OCI-LY1 (cell line): ENCODE data around the gene FBXL3.
A peak's percentile ranks its signal among the peaks of the same experiment; 100 is the strongest.

Source experiments
- H2AFZ ChIP-seq: fragments of 200-600 bp; sonication (generic), shearing (Covaris generic); 2 replicates; pipeline ENCODE4 v1.6.0; 2014; ENCODE audit warnings: antibody characterized with exemption, mild to moderate bottlenecking, low read length
- H3F3A ChIP-seq: fragments of 200-600 bp; sonication (generic), shearing (Covaris generic); 2 replicates; pipeline ENCODE4 v1.6.0; 2014; ENCODE audit warnings: mild to moderate bottlenecking, antibody characterized with exemption, low read length, moderate library complexity; ENCODE audit not compliant: insufficient read depth
- H3K27ac ChIP-seq: fragments of 200-600 bp; sonication (generic); 2 replicates; pipeline ENCODE4 v1.5.1; 2014; ENCODE audit warnings: low read length, mixed run types, mild to moderate bottlenecking, low read depth; ENCODE audit not compliant: poor library complexity, severe bottlenecking
- H3K27me3 ChIP-seq: fragments of 200-600 bp; sonication (generic); 2 replicates; pipeline ENCODE4 v1.6.0; 2014; ENCODE audit warnings: antibody characterized with exemption, mild to moderate bottlenecking, low read length, moderate library complexity; ENCODE audit not compliant: insufficient read depth
- H3K36me3 ChIP-seq: fragments of 200-600 bp; sonication (generic); 2 replicates; pipeline ENCODE4 v1.6.1; 2014; ENCODE audit warnings: mild to moderate bottlenecking, antibody characterized with exemption, low read length, moderate library complexity, mixed read lengths; ENCODE audit not compliant: insufficient read depth
- H3K4me1 ChIP-seq: fragments of 200-600 bp; sonication (generic); 2 replicates; pipeline ENCODE4 v1.5.1; 2014; ENCODE audit warnings: mild to moderate bottlenecking, low read length, moderate library complexity; ENCODE audit not compliant: insufficient read depth, severe bottlenecking
- H3K4me2 ChIP-seq: fragments of 200-600 bp; sonication (generic), shearing (Covaris generic); 2 replicates; pipeline ENCODE4 v1.6.1; 2014; ENCODE audit warnings: low read length
- H3K4me3 ChIP-seq: fragments of 200-600 bp; sonication (generic); 2 replicates; pipeline ENCODE4 v1.5.1; 2014; ENCODE audit warnings: low read length, low read depth, mild to moderate bottlenecking, mixed read lengths; ENCODE audit not compliant: poor library complexity, severe bottlenecking
- H3K79me2 ChIP-seq: fragments of 200-600 bp; shearing (Covaris generic); 2 replicates; pipeline ENCODE4 v1.6.1; 2016; ENCODE audit warnings: mixed run types, low read length, mixed read lengths; ENCODE audit not compliant: insufficient read depth
- H3K9ac ChIP-seq: fragments of 200-600 bp; sonication (generic), shearing (Covaris generic); 2 replicates; pipeline ENCODE4 v1.6.1; 2014; ENCODE audit warnings: mild to moderate bottlenecking, low read length, mixed read lengths
- H3K9me2 ChIP-seq: fragments of 200-600 bp; sonication (generic), shearing (Covaris generic); 2 replicates; pipeline ENCODE4 v1.6.1; 2014; ENCODE audit warnings: low read depth, mild to moderate bottlenecking, low read length, mixed read lengths
- H3K9me3 ChIP-seq: fragments of 200-600 bp; shearing (Covaris generic); 2 replicates; pipeline ENCODE4 v1.6.1; 2014; ENCODE audit warnings: low read length, mixed read lengths
- H4K20me1 ChIP-seq: fragments of 200-600 bp; sonication (generic), shearing (Covaris generic); 2 replicates; pipeline ENCODE4 v1.6.0; 2016; ENCODE audit warnings: mild to moderate bottlenecking, low read length; ENCODE audit not compliant: insufficient read depth
- EZH2 ChIP-seq: fragments of 200-600 bp; sonication (generic), shearing (Covaris generic); IDR thresholded peaks from 2 replicates; pipeline ENCODE4 v1.8.0; 2017; ENCODE audit warnings: borderline replicate concordance, mixed run types, mild to moderate bottlenecking, antibody characterized with exemption, low read length, moderate library complexity, mixed read lengths
- TF ChIP-seq, protein P1 (sequence below): fragments of 200-600 bp; sonication (generic), shearing (Covaris generic); IDR thresholded peaks from 2 replicates; pipeline ENCODE4 v1.5.1; 2017; ENCODE audit warnings: mild to moderate bottlenecking, antibody characterized with exemption, low read length, moderate library complexity, mixed read lengths

The FBXL3 gene

DNA sequence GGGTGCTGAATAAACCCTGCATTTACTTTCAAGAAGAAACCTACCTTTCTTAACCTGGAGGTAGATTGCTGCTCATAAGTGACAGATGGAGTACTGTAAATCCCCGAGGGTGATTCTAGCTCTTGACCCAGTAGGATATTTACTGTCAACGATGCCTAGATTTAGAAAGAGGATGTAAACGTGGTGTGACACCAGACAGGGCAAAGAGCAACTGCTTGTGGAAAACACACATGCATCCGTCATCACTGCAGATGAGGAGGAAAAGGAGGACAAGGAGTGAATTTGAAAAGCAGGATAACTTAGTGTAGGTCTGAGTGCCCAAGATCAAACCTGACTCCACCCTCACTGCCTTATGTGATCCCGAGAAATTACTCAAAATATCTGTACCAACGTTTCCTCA, 44.9 kb downstream of the FBXL3 start:
- H3K9ac ChIP-seq, result no peak overlapping the region
- no peaks in the 10 kb centered on the region for H4K20me1 ChIP-seq
- no peak for TF ChIP-seq EZH2
- H3K9me2 ChIP-seq, result no peaks in the 10 kb centered on the region
- H3K4me1 ChIP-seq, result peaks cover 7% of the 10 kb centered on the region
- H3K4me2 ChIP-seq, result no peak overlapping the region
- H3K79me2 ChIP-seq, result no peaks in the 10 kb centered on the region
- H3K36me3 ChIP-seq, result no peaks in the 10 kb centered on the region
- no peak overlapping the region for H3K27ac ChIP-seq
- H3K9me3 ChIP-seq, result no peaks in the 10 kb centered on the region
- H3F3A ChIP-seq, result no peaks in the 10 kb centered on the region
- H2AFZ ChIP-seq, result no peak overlapping the region
- H3K4me3 ChIP-seq, result no peak overlapping the region
- H3K27me3 ChIP-seq, result no peaks in the 10 kb centered on the region

DNA sequence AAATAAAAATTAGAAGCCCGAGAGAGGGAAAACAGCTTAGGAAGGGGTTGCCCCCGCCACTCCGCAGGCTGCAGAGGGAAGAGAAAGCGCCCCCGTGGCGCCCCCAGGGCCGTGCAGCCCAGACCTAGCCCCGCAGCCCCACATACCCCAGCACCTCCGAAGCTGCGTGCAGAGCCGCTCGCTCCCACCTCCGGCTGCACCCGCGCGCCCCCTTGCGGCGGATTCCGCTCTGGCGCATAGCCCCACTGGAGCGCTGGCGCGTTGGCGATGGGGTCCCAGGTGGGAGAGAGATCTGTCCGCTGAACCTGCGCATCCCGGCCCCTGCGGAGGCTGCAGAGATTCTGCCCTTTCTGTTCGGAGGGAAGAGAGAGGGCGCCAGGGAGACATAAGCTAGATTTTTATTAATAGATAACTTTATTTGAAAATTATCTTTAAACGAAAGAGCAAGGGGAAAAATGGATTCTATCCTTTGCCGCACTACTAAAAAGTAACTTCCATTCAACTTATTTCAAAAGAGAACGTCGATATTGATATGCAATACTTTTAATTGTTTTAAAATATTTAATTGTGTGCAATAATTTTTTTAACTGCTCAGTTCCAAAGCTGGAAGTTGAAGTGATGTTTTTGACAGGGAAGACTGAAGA, 46.8 kb downstream of the FBXL3 start:
- Histone ChIP-seq H3K4me3 (no peak overlapping the region), H3K9me3 (no peaks in the 10 kb centered on the region), H2AFZ (no peak overlapping the region), H3K4me1 (peaks cover 7% of the 10 kb centered on the region), H4K20me1 (no peaks in the 10 kb centered on the region), H3K9ac (no peak overlapping the region), H3K36me3 (no peaks in the 10 kb centered on the region), H3K9me2 (no peaks in the 10 kb centered on the region), H3K27ac (no peak overlapping the region), H3F3A (no peaks in the 10 kb centered on the region), H3K4me2 (peak overlapping the region; percentile 22), H3K27me3 (no peaks in the 10 kb centered on the region), H3K79me2 (no peaks in the 10 kb centered on the region)
- TF ChIP-seq, protein P1, sequence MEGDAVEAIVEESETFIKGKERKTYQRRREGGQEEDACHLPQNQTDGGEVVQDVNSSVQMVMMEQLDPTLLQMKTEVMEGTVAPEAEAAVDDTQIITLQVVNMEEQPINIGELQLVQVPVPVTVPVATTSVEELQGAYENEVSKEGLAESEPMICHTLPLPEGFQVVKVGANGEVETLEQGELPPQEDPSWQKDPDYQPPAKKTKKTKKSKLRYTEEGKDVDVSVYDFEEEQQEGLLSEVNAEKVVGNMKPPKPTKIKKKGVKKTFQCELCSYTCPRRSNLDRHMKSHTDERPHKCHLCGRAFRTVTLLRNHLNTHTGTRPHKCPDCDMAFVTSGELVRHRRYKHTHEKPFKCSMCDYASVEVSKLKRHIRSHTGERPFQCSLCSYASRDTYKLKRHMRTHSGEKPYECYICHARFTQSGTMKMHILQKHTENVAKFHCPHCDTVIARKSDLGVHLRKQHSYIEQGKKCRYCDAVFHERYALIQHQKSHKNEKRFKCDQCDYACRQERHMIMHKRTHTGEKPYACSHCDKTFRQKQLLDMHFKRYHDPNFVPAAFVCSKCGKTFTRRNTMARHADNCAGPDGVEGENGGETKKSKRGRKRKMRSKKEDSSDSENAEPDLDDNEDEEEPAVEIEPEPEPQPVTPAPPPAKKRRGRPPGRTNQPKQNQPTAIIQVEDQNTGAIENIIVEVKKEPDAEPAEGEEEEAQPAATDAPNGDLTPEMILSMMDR, result peak; percentile 99
- no peak for TF ChIP-seq EZH2

DNA sequence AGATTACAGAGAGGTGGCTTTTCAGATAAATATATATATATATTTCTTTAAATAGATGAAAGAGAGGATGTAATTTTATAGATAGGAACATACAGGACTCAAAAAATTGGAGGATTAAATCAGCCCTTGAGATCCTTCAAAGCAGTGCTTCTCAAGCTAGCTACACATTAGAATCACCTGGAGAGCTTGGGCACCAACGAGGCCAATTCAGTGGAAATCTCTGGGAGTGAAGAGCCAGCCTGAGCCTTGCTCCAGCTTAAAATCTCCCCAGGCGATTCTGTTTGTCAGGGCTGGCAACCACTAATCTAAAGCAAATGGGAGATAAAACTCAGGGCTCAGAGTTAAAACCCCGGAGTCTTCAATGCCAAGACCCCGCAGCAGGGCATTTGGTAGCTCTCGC, 50.0 kb downstream of the FBXL3 start:
- H3K9me2 ChIP-seq, result no peaks in the 10 kb centered on the region
- H3K9ac ChIP-seq, result no peak overlapping the region
- no peaks in the 10 kb centered on the region for H3K9me3 ChIP-seq
- H4K20me1 ChIP-seq, result no peaks in the 10 kb centered on the region
- H3K4me2 ChIP-seq, result no peak overlapping the region
- no peaks in the 10 kb centered on the region for H3K79me2 ChIP-seq
- H2AFZ ChIP-seq, result no peak overlapping the region
- no peaks in the 10 kb centered on the region for H3K36me3 ChIP-seq
- peaks cover 7% of the 10 kb centered on the region for H3K4me1 ChIP-seq
- no peaks in the 10 kb centered on the region for H3K27me3 ChIP-seq
- no peak overlapping the region for H3K4me3 ChIP-seq
- TF ChIP-seq, protein P1, result no peak
- no peak for TF ChIP-seq EZH2
- H3F3A ChIP-seq, result no peaks in the 10 kb centered on the region
- no peak overlapping the region for H3K27ac ChIP-seq

DNA sequence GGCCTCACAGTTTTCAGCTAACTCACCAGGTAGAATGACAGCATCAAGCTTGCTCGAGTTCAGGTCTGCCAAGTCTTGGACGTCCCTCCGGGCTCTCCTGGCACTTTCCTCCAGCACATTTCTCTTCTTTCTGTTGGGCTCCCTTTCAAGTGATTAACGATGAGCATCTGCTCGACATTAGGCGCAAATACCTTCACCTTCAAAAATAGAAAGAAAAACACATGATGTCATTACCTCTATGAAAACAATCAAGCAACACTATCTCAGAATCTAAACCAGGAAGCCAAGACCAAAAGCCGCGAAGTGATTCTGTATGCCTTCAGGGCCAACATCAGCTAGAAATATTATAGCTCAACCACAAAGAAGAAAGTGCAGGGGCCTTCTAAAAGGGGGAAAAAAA, 50.5 kb downstream of the FBXL3 start:
- H3K79me2 ChIP-seq, result no peaks in the 10 kb centered on the region
- H3F3A ChIP-seq, result no peaks in the 10 kb centered on the region
- no peaks in the 10 kb centered on the region for H3K36me3 ChIP-seq
- peaks cover 7% of the 10 kb centered on the region for H3K4me1 ChIP-seq
- H2AFZ ChIP-seq, result no peak overlapping the region
- no peaks in the 10 kb centered on the region for H4K20me1 ChIP-seq
- TF ChIP-seq, protein P1, result no peak
- no peak for TF ChIP-seq EZH2
- no peaks in the 10 kb centered on the region for H3K9me2 ChIP-seq
- H3K4me2 ChIP-seq, result no peak overlapping the region
- H3K27me3 ChIP-seq, result no peaks in the 10 kb centered on the region
- H3K9ac ChIP-seq, result no peak overlapping the region
- H3K27ac ChIP-seq, result no peak overlapping the region
- H3K9me3 ChIP-seq, result no peaks in the 10 kb centered on the region
- no peak overlapping the region for H3K4me3 ChIP-seq
